Peyer's patch (tissue), 4 donors: ENCODE results near the gene ACSM6. TPM values are rescaled to one million over a fixed set of nuclear protein-coding genes. Genes with fewer than 3 reads are reported as not detected.

Source experiments
- DNase-seq, 3 donors: peaks; one replicate each; pipeline ENCODE4 v3.0.0-alpha.2; 2017 to 2019
- H3K27ac ChIP-seq, 4 donors: fragments of 200-600 bp; sonication (generic); one replicate each; pipeline ENCODE4 v1.5.1; 2016 to 2019
- H3K27me3 ChIP-seq, 2 donors: fragments of 200-600 bp; sonication (generic); one replicate each; pipeline ENCODE4 v1.5.1; 2019
- H3K36me3 ChIP-seq, 3 donors: fragments of 200-600 bp; sonication (generic); one replicate each; pipeline ENCODE4 v1.5.1; 2016 to 2019
- H3K4me1 ChIP-seq, 4 donors: fragments of 200-600 bp; sonication (generic); one replicate each; pipeline ENCODE4 v1.5.1; 2016 to 2019
- H3K4me3 ChIP-seq, 4 donors: fragments of 200-600 bp; sonication (generic); 1 replicate in 3 of 4; 2 replicates in 1 of 4; pipeline ENCODE4 v1.5.1; 2016 to 2019; ENCODE audit warnings: mild to moderate bottlenecking in 1 of 4
- H3K9me3 ChIP-seq, 4 donors: fragments of 200-600 bp; sonication (generic); one replicate each; pipeline ENCODE4 v1.5.1; 2016 to 2019; ENCODE audit warnings: mild to moderate bottlenecking in 1 of 4
- POLR2A ChIP-seq, 2 donors: fragments of 450-650 bp; IDR thresholded peaks; one replicate each; pipeline ENCODE4 v1.5.1; 2017; ENCODE audit warnings: antibody characterized with exemption in 2 of 2, mild to moderate bottlenecking in 2 of 2, moderate library complexity in 2 of 2
- total RNA-seq, 4 donors: library from RNA; depleted of rRNA; stranded (reverse); fragments of >200 nt; gene quantifications; one replicate each; pipeline ENCODE4 v1.1.0, GENCODE V29; 2016
- TF ChIP-seq, protein P1 (sequence below), 6 experiments: fragments of 450-650 bp in 4 of 6; fragments of 200-600 bp in 2 of 6; sonication (generic) in 1 of 6; IDR thresholded peaks; one replicate each; pipeline ENCODE4 v1.5.1; 2017 to 2019; ENCODE audit warnings: antibody characterized with exemption in 6 of 6, mild to moderate bottlenecking in 3 of 6, moderate library complexity in 1 of 6

Gene ACSM6
- total RNA-seq, 4 donors from 2014 or later = not detected

DNA sequence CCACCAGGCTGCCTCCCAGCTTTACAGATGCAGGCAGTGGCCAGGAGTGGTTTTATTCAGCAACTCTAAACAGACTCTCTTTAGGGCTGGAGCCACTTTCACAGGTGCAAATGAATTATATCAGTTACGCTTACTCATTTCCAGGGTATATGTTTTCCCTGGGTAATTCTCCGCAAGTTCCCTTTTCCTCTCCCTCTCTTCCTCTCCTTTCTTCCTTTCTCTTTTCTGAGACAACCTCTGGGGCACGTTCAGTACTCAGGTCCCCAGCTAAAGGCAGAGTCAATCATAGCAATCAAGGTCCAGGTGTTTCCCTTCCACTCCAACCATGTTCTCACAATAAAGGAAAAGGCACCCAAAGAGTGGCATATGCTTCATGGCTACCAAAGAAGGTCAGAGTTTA is 55.4 kb downstream of the ACSM6 start:
- H3K36me3 ChIP-seq = peaks cover 0 to 42% (median 0%) of the 10 kb centered on the region in 3 donors
- H3K4me3 ChIP-seq = no peak overlapping the region
- H3K27me3 ChIP-seq = no peaks in the 10 kb centered on the region
- H3K9me3 ChIP-seq = no peaks in the 10 kb centered on the region
- H3K27ac ChIP-seq = peak overlapping the region in 1 of 4 donors; percentile 61
- no peak for DNase-seq
- peaks cover 0 to 26% (median 0%) of the 10 kb centered on the region in 4 donors for H3K4me1 ChIP-seq
- TF ChIP-seq POLR2A (IDR thresholded peaks at IDR 0.05) = no peak
- TF ChIP-seq, protein P1, sequence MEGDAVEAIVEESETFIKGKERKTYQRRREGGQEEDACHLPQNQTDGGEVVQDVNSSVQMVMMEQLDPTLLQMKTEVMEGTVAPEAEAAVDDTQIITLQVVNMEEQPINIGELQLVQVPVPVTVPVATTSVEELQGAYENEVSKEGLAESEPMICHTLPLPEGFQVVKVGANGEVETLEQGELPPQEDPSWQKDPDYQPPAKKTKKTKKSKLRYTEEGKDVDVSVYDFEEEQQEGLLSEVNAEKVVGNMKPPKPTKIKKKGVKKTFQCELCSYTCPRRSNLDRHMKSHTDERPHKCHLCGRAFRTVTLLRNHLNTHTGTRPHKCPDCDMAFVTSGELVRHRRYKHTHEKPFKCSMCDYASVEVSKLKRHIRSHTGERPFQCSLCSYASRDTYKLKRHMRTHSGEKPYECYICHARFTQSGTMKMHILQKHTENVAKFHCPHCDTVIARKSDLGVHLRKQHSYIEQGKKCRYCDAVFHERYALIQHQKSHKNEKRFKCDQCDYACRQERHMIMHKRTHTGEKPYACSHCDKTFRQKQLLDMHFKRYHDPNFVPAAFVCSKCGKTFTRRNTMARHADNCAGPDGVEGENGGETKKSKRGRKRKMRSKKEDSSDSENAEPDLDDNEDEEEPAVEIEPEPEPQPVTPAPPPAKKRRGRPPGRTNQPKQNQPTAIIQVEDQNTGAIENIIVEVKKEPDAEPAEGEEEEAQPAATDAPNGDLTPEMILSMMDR (IDR thresholded peaks at IDR 0.05) = no peak

DNA sequence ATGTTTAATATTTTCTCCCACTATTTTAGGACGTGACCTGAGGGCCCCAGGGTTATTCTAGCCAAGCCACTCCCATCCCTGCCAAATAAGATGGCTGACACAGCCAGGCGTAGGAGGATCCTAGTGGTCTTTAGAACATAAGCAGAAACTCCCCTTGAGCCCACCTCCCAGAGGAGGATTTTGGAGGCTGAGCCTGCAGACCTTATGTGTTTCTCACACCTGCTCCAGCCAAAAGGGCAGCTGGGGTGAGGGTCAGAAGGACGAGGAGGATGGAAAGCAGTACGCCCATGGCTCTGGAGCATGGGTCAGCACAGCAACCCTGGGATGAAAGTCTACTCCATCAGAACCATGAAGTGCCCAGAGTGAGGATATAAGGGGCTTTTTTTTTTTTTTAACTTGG is 56.8 kb downstream of the ACSM6 start:
- no peak overlapping the region for H3K27ac ChIP-seq
- DNase-seq = no peak
- H3K9me3 ChIP-seq = no peaks in the 10 kb centered on the region
- TF ChIP-seq POLR2A (IDR thresholded peaks at IDR 0.05) = no peak
- TF ChIP-seq, protein P1 (IDR thresholded peaks at IDR 0.05) = no peak
- H3K4me1 ChIP-seq = peaks cover 0 to 26% (median 0%) of the 10 kb centered on the region in 4 donors
- H3K36me3 ChIP-seq = peaks cover 0 to 30% (median 0%) of the 10 kb centered on the region in 3 donors
- no peak overlapping the region for H3K4me3 ChIP-seq
- no peaks in the 10 kb centered on the region for H3K27me3 ChIP-seq

DNA sequence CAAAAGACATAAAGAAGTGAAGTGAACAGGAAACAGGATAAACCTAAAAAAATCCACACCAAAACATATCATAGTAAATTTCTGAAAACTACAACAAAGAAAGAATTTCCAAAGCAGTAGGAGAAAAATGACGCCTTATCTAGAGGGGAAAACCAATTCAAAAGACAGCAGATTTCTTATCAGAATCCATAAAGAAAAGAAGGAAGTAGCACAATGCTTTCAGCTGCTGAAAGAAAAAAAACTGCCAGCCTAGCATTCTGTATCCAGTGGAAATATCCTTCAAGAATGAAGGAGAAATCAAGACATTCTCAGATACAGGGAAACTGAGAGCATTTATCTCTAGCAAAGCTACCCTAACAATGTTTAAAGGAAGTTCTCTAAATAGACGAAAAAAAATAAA is 59.0 kb downstream of the ACSM6 start:
- no peak overlapping the region for H3K27ac ChIP-seq
- H3K36me3 ChIP-seq = peaks cover 0 to 38% (median 0%) of the 10 kb centered on the region in 3 donors

DNA sequence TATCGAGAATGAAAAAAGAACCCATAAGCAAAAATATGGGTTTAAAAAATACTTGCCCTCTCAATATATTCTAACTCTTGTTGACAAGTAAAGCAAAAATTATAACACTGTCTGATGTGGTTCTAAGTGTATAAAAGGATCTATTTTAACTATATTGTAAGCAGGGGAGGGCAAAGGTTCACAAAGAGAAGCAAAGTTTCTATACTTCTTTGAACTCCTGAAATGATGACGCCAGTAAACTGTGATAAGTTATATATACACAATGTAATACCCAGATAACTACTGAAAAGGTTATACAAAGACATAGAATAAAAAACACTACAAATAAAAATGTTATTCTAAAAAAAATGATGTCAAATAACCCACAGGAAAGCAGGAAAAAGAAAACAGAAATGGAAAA is 59.6 kb downstream of the ACSM6 start:
- H3K9me3 ChIP-seq = no peaks in the 10 kb centered on the region
- no peak for TF ChIP-seq POLR2A (IDR thresholded peaks at IDR 0.05)
- TF ChIP-seq, protein P1 (IDR thresholded peaks at IDR 0.05) = no peak
- DNase-seq = no peak
- no peak overlapping the region for H3K4me3 ChIP-seq
- H3K4me1 ChIP-seq = peaks cover 0 to 21% (median 0%) of the 10 kb centered on the region in 4 donors
- H3K27me3 ChIP-seq = no peaks in the 10 kb centered on the region
- H3K36me3 ChIP-seq = peaks cover 0 to 44% (median 0%) of the 10 kb centered on the region in 3 donors
- H3K27ac ChIP-seq = no peak overlapping the region

More for the DNA sequence above, 59.0 kb downstream of the ACSM6 start:
- DNase-seq = no peak
- Histone ChIP-seq H3K4me3 (no peak overlapping the region), H3K4me1 (peaks cover 0 to 21% (median 0%) of the 10 kb centered on the region in 4 donors), H3K9me3 (no peaks in the 10 kb centered on the region), H3K27me3 (no peaks in the 10 kb centered on the region)
- TF ChIP-seq, protein P1 (IDR thresholded peaks at IDR 0.05) = no peak
- no peak for TF ChIP-seq POLR2A (IDR thresholded peaks at IDR 0.05)

DNA sequence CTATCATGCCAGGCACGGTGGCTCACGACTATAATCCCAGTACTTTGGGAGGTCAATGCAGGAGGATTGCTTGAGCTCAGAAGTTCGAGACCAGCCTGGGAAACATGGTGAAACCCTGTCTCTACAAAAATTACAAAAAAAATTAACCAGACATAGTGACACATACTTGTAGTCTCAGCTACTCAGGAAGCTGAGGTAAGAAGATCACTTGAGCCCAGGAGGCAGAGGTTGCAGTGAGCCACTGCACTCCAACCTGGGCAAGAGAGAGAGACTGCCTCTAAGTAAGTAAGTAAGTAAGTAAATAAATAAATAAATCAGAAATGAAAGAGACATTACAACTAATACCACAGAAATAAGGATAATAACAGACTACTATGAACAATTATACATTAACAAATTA is 60.6 kb downstream of the ACSM6 start:
- Histone ChIP-seq H3K4me3 (no peak overlapping the region), H3K27ac (no peak overlapping the region), H3K4me1 (peaks cover 0 to 13% (median 0%) of the 10 kb centered on the region in 4 donors), H3K27me3 (no peaks in the 10 kb centered on the region), H3K36me3 (peaks cover 0 to 52% (median 0%) of the 10 kb centered on the region in 3 donors), H3K9me3 (no peaks in the 10 kb centered on the region)
- TF ChIP-seq POLR2A (IDR thresholded peaks at IDR 0.05) = no peak
- TF ChIP-seq, protein P1 (IDR thresholded peaks at IDR 0.05) = no peak
- no peak for DNase-seq

DNA sequence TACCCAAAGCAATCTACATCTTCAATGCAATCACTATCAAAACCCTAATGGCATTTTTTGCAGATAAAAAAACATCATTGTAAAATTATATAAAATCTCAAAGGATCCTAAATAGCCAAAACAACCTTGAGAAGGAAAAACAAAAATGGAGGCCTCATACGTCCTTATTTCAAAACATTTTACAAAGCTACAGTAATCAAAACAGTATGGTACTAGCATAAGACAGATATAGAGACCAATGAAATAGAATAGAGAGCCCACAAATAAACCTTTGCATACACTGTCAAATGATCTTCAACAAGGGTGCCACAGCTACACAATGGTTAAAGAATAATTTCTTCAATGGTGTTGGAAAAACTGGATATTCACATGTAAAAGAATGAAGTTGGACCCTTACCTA is 62.2 kb downstream of the ACSM6 start:
- H3K4me1 ChIP-seq = peaks cover 0 to 16% (median 0%) of the 10 kb centered on the region in 4 donors
- TF ChIP-seq, protein P1 (IDR thresholded peaks at IDR 0.05) = no peak
- no peak for TF ChIP-seq POLR2A (IDR thresholded peaks at IDR 0.05)
- DNase-seq = no peak
- peaks cover 0 to 64% (median 0%) of the 10 kb centered on the region in 3 donors for H3K36me3 ChIP-seq
- H3K4me3 ChIP-seq = no peak overlapping the region
- H3K27me3 ChIP-seq = no peaks in the 10 kb centered on the region
- no peak overlapping the region for H3K27ac ChIP-seq
- H3K9me3 ChIP-seq = no peaks in the 10 kb centered on the region
